ENCODE measurements around the gene ITGA8.

The ITGA8 gene

GRCh38 chr10:15742102-15742501, 22.4 kb upstream of the ITGA8 start:
- peaks cover 3% of the 10 kb centered on the region for H3K27me3 Mint-ChIP-seq
- no peaks in the 10 kb centered on the region for H3K9me3 Mint-ChIP-seq
- no peak overlapping the region for H3K27ac Mint-ChIP-seq
- no peak overlapping the region for H3K4me3 Mint-ChIP-seq
- H3K36me3 Mint-ChIP-seq (ENCODE audit: low read depth) = no peaks in the 10 kb centered on the region
- no peaks in the 10 kb centered on the region for H3K4me1 Mint-ChIP-seq (ENCODE audit: low read depth)

DNA sequence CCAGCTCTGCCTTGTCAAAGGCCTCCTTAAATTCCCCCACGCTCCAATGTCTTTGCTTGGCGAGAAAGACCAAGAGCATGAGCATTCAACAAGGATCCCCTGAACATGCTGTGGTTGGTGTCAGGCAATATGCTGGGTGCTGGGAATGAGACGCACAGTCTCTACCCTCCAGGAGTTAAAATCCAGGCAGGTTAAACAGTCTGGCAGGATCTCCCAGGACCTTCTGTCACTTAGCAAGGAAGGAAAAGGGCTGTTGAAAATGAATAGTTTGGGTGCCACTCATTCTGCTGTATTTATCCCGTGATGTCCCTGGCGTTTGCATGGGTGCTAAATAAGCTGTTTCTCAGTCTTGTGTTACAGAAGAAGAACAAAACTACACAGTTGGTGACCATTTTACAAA, 21.9 kb upstream of the ITGA8 start:
- H3K4me1 Mint-ChIP-seq (ENCODE audit: low read depth) = no peaks in the 10 kb centered on the region
- H3K27me3 Mint-ChIP-seq = peaks cover 3% of the 10 kb centered on the region
- no peak overlapping the region for H3K4me3 Mint-ChIP-seq
- H3K36me3 Mint-ChIP-seq (ENCODE audit: low read depth) = no peaks in the 10 kb centered on the region
- H3K27ac Mint-ChIP-seq = no peak overlapping the region
- H3K9me3 Mint-ChIP-seq = no peaks in the 10 kb centered on the region

DNA sequence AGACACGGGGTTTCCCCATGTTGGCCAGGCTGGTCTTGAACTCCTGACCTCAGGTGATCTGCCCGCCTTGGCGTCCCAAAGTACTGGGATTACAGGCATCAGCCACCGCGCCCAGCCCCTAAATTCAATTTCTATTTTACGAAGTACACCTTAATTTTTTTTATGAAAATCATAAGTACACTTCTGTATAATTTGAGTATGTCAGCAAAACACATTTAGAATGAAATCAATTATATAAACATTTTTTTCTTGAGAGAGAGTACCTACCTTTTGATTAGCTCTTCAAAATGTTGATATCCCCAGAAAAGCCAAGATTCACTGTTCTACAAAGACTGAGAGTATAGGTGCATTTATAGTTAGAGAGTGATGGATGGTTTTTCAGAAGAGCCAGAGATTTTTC, 20.5 kb upstream of the ITGA8 start:
- H3K4me3 Mint-ChIP-seq = no peak overlapping the region
- H3K27ac Mint-ChIP-seq = no peak overlapping the region
- H3K9me3 Mint-ChIP-seq = no peaks in the 10 kb centered on the region
- no peaks in the 10 kb centered on the region for H3K36me3 Mint-ChIP-seq (ENCODE audit: low read depth)
- H3K27me3 Mint-ChIP-seq = peaks cover 10% of the 10 kb centered on the region
- no peaks in the 10 kb centered on the region for H3K4me1 Mint-ChIP-seq (ENCODE audit: low read depth)

- Mint-ChIP-seq H3K27ac (no peak overlapping the region), H3K36me3 (ENCODE audit: low read depth) (no peaks in the 10 kb centered on the region), H3K9me3 (no peaks in the 10 kb centered on the region), H3K4me3 (no peak overlapping the region), H3K27me3 (peaks cover 10% of the 10 kb centered on the region), H3K4me1 (ENCODE audit: low read depth) (no peaks in the 10 kb centered on the region)
Observed at GRCh38 chr10:15739254-15739970, 19.7 kb upstream of the ITGA8 start.

GRCh38 chr10:15738270-15738925, 18.7 kb upstream of the ITGA8 start:
- peaks cover 13% of the 10 kb centered on the region for H3K27me3 Mint-ChIP-seq
- no peaks in the 10 kb centered on the region for H3K4me1 Mint-ChIP-seq (ENCODE audit: low read depth)
- H3K9me3 Mint-ChIP-seq = peaks cover 5% of the 10 kb centered on the region
- no peak overlapping the region for H3K4me3 Mint-ChIP-seq
- no peak overlapping the region for H3K27ac Mint-ChIP-seq
- no peaks in the 10 kb centered on the region for H3K36me3 Mint-ChIP-seq (ENCODE audit: low read depth)

GRCh38 chr10:15737656-15738055, 17.9 kb upstream of the ITGA8 start:
- Mint-ChIP-seq H3K4me3 (no peak overlapping the region), H3K36me3 (ENCODE audit: low read depth) (no peaks in the 10 kb centered on the region), H3K4me1 (ENCODE audit: low read depth) (no peaks in the 10 kb centered on the region), H3K9me3 (peaks cover 5% of the 10 kb centered on the region), H3K27ac (no peak overlapping the region), H3K27me3 (peaks cover 13% of the 10 kb centered on the region)

GRCh38 chr10:15735763-15736162, 16.0 kb upstream of the ITGA8 start:
- no peak overlapping the region for H3K4me3 Mint-ChIP-seq
- peaks cover 7% of the 10 kb centered on the region for H3K9me3 Mint-ChIP-seq
- H3K36me3 Mint-ChIP-seq (ENCODE audit: low read depth) = no peaks in the 10 kb centered on the region
- H3K4me1 Mint-ChIP-seq (ENCODE audit: low read depth) = no peaks in the 10 kb centered on the region
- H3K27ac Mint-ChIP-seq = no peak overlapping the region
- peaks cover 10% of the 10 kb centered on the region for H3K27me3 Mint-ChIP-seq

GRCh38 chr10:15730341-15730740, 10.6 kb upstream of the ITGA8 start:
- Mint-ChIP-seq H3K9me3 (peaks cover 23% of the 10 kb centered on the region), H3K27me3 (peaks cover 12% of the 10 kb centered on the region), H3K4me1 (ENCODE audit: low read depth) (no peaks in the 10 kb centered on the region), H3K27ac (no peak overlapping the region), H3K4me3 (no peak overlapping the region), H3K36me3 (ENCODE audit: low read depth) (no peaks in the 10 kb centered on the region)

DNA sequence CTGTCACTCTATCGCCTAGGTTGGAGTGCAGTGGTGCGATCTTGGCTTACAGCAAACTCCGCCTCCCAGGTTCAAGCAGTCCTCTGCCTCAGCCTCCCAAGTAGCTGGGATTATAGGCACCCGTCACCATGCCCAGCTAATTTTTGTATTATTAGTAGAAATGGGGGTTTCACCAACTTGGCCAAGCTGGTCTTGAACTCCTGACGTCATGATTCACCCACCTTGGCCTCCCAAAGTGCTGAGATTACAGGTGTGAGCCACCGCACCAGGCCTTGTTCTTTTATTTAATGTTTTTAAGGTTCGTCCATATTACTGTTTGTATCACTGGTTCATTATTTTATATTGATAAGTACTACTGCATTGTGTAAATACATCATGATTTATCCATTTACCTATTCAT, 10.2 kb upstream of the ITGA8 start:
- H3K27me3 Mint-ChIP-seq = peaks cover 12% of the 10 kb centered on the region
- H3K4me3 Mint-ChIP-seq = no peak overlapping the region
- peaks cover 23% of the 10 kb centered on the region for H3K9me3 Mint-ChIP-seq

DNA sequence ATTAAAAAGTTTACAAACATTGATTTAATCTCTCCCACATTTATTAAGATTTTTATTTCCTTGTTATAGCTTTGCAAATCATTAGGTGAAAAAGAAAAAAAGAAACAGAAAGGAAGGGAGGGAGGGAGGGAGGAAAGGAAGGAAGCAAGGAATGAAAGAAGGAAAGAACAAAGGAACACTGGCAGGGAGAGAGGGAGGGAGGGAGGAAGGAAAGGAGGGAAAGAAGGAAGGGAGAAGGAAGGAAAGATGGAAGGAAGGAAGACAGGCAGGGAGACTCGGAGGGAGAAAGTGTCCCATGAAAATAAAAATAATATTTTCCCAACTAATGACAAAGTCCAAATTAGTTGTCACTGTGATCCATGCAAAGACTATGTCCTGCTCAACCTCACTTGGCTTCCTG, 6.3 kb upstream of the ITGA8 start:
- no peak overlapping the region for H3K27ac Mint-ChIP-seq
- H3K9me3 Mint-ChIP-seq = peaks cover 18% of the 10 kb centered on the region
- no peak overlapping the region for H3K4me3 Mint-ChIP-seq

More for the DNA sequence above, 10.2 kb upstream of the ITGA8 start:
- H3K4me1 Mint-ChIP-seq (ENCODE audit: low read depth) = no peaks in the 10 kb centered on the region
- no peaks in the 10 kb centered on the region for H3K36me3 Mint-ChIP-seq (ENCODE audit: low read depth)
- H3K27ac Mint-ChIP-seq = no peak overlapping the region

GRCh38 chr10:15725603-15726002, 5.9 kb upstream of the ITGA8 start:
- Mint-ChIP-seq H3K27ac (no peak overlapping the region), H3K27me3 (peaks cover 30% of the 10 kb centered on the region), H3K36me3 (ENCODE audit: low read depth) (no peaks in the 10 kb centered on the region)

More for the DNA sequence above, 6.3 kb upstream of the ITGA8 start:
- H3K4me1 Mint-ChIP-seq (ENCODE audit: low read depth) = no peaks in the 10 kb centered on the region
- H3K36me3 Mint-ChIP-seq (ENCODE audit: low read depth) = no peaks in the 10 kb centered on the region
- peaks cover 25% of the 10 kb centered on the region for H3K27me3 Mint-ChIP-seq

GRCh38 chr10:15724683-15725082, 5.0 kb upstream of the ITGA8 start:
- no peak overlapping the region for H3K27ac Mint-ChIP-seq
- H3K27me3 Mint-ChIP-seq = peaks cover 36% of the 10 kb centered on the region
- peaks cover 14% of the 10 kb centered on the region for H3K9me3 Mint-ChIP-seq
- no peaks in the 10 kb centered on the region for H3K36me3 Mint-ChIP-seq (ENCODE audit: low read depth)
- no peak overlapping the region for H3K4me3 Mint-ChIP-seq
- no peaks in the 10 kb centered on the region for H3K4me1 Mint-ChIP-seq (ENCODE audit: low read depth)

More at GRCh38 chr10:15725603-15726002, 5.9 kb upstream of the ITGA8 start:
- H3K4me1 Mint-ChIP-seq (ENCODE audit: low read depth) = no peaks in the 10 kb centered on the region
- peaks cover 14% of the 10 kb centered on the region for H3K9me3 Mint-ChIP-seq
- no peak overlapping the region for H3K4me3 Mint-ChIP-seq

DNA sequence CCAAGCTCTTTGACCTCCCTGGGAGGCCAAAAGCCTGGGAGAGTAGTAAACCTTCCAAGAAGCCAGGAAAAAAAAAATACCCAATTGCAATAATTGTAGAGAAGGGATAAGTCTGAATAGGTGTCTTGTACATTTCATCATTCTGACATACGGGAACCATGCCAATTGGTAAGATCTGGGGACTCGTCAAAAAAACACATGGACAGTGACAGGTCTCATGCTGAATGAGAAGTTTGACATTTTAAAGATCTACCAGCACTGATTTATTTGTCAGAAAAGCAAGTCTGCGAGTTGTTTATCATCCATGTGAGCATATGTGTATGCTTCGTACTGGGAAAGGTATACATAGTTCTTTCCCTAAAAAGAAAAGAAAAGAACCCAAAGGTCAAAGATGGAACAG, 4.1 kb upstream of the ITGA8 start:
- Mint-ChIP-seq H3K27me3 (peaks cover 37% of the 10 kb centered on the region), H3K4me3 (no peak overlapping the region), H3K4me1 (ENCODE audit: low read depth) (no peaks in the 10 kb centered on the region), H3K36me3 (ENCODE audit: low read depth) (no peaks in the 10 kb centered on the region), H3K27ac (no peak overlapping the region), H3K9me3 (peaks cover 14% of the 10 kb centered on the region)

DNA sequence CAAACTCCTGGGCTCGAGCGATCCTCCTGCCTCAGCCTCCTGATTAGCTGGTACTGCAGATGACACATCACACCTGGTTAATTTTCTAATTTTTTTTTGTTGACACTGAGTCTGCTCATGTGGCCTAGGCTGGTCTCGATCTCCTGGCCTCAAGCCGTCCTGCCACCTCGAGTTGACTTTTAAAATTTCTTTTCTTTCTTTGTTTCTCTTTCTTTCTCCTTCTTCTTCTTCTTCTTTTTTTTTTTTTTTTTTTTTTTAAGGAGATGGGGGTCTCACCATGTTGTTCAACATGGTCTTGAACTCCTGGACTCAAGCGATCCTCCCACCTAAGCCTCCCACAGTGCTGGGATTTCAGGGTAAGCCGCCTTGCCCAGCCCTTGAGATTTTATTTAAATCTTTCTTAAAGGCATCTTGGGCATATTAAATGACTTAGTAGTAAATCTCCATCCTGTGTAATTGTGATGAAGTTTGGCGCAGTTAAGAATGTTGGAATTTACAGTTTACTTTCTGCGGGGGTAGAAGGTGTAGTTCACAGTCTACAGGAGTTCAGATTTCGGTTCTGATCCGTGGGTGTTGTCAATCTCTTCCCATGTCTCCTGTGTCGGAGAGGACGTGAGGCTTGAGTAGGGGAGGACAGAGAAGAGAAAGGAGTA, 1.0 kb upstream of the ITGA8 start:
- H3K27ac Mint-ChIP-seq = no peak overlapping the region
- peaks cover 54% of the 10 kb centered on the region for H3K27me3 Mint-ChIP-seq
- H3K9me3 Mint-ChIP-seq = no peaks in the 10 kb centered on the region
- no peak overlapping the region for H3K4me3 Mint-ChIP-seq
- H3K36me3 Mint-ChIP-seq (ENCODE audit: low read depth) = no peaks in the 10 kb centered on the region
- H3K4me1 Mint-ChIP-seq (ENCODE audit: low read depth) = no peaks in the 10 kb centered on the region

DNA sequence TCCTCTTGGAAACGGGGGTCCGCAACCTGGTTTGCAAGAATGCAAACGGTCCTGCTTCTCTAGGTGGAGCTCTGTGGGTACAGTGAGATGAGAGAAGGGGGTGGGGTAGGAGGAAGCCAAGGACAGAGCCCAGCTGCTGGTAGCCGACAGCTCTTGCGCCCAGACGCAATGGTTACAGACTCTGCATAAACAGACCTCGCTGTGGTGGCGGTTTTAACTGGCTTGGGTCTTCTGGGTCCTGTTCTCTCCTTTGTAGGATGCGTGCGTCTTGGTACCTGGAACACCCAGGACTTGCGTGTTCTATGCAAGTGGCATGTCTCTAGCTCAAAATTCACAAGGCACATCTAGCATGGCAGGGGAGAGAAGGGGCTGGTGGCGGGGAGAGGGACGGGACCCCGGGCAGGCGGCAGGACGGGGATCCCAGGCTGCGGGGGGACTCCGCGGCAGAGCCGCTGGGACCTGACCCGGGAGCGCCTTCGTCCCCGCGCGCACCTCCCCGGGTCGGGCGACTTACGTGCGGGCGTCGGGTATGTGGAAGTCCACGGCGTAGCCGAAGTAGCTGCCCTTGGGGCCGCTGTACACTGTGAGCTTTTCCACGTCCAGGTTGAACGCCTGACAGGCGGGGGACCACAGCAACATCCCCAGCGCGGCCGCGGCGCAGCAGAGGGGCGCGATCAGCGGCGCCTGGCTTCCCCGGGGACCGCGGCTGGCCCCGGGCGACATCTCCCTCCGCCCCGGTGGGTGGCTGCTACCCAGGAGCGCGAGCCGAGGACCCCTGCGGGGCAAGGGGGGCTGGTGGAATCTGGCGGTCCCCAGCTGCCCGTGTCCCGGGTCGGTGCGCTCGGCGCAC, 448 bp downstream of the ITGA8 start:
- peaks cover 59% of the 10 kb centered on the region for H3K27me3 Mint-ChIP-seq
- no peaks in the 10 kb centered on the region for H3K4me1 Mint-ChIP-seq (ENCODE audit: low read depth)
- H3K27ac Mint-ChIP-seq = no peak overlapping the region
- no peaks in the 10 kb centered on the region for H3K36me3 Mint-ChIP-seq (ENCODE audit: low read depth)
- H3K4me3 Mint-ChIP-seq = no peak overlapping the region
- no peaks in the 10 kb centered on the region for H3K9me3 Mint-ChIP-seq

All from stimulated activated naive CD8-positive, alpha-beta T cell treated with anti-CD3 and anti-CD28 coated beads, Interleukin-15, Interleukin-2, amounts not matched to agents 100 ng/mL and 50 ng/mL, for 24 hours (primary cell).